ENCODE results near the gene FMNL1. TPM values are rescaled to one million over a fixed set of nuclear protein-coding genes. Genes with fewer than 3 reads are reported as not detected.

Gene FMNL1
- polyA plus RNA-seq, 3 donors = 23.8 to 826 (median 24.8) TPM

DNA sequence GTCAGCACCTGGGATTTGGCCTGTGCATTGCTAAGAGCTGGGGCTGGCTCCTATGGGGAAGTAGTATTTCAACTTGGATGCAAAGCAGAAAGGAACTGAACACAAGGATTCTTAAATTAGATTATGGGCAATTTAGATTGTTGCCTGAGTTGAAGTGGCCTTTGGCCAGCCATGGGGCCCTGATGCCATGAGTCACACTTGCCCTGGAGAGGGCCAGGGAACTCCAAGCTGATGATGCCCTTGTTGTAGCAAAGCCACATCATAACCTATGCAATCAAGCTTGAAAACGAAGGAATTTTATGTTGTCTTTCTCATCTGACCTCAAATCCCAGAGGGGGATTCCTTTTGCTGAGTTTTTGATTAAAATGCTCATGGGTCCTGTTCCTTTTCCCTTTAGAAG lies 44.1 kb downstream of the FMNL1 start:
- H3K36me3 Mint-ChIP-seq = peaks cover 74 to 80% of the 10 kb centered on the region in 2 donors
- H4K20me1 ChIP-seq (ENCODE audit: insufficient read depth, low read length) = peaks cover 84% of the 10 kb centered on the region
- intact Hi-C loops (cut with micrococcal nuclease) = no loop called here

DNA sequence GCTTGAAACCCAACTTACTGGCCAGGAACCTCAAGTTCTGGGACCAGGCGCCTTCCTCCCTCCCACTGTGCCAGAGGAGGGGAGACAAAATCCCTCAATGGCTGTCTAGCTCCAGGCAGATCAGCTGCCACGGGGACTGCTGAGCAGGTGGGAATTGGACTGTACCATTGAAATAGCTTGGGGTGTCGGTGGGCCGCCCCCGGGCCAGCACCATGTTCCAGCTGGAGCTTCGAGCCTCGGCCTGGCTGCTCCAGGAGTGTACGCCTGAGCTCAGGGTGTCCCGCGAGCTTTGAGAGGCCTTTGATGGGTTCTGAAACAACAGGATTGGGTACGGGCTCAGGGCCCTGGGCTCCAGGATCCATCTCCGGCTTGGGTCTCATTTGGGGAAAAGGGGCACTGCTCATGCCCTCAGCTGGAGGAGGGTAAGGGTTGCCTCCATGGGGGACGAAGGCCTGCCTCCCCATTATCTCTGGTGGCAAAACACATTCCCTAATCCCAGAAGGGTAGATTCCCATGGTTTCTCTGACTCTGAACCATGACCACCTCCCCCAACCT lies 44.8 kb downstream of the FMNL1 start:
- Mint-ChIP-seq H3K4me1 (peaks cover 10% of the 10 kb centered on the region), H3K9me3 (no peaks in the 10 kb centered on the region), H3K36me3 (peaks cover 78 to 86% of the 10 kb centered on the region in 2 donors), H3K27me3 (ENCODE audit: low read depth in 3 of 3) (peaks cover 0 to 1% (median 1%) of the 10 kb centered on the region in 3 donors), H3K27ac (no peak overlapping the region), H3K4me3 (no peak overlapping the region)
- Histone ChIP-seq H3K4me2 (replicated peaks; ENCODE audit: extremely low read depth, low read length, poor library complexity, severe bottlenecking) (no peak overlapping the region), H3K36me3 (replicated peaks in 1 of 2; ENCODE audit: control insufficient read depth in 1 of 2, insufficient read depth in 2 of 2, low read length in 2 of 2) (peaks cover 78 to 88% of the 10 kb centered on the region in 2 donors), H2AFZ (ENCODE audit: insufficient read depth, low read depth, low read length, poor library complexity, severe bottlenecking) (no peak overlapping the region), H3K9ac (ENCODE audit: insufficient read depth, low read length, poor library complexity, severe bottlenecking) (no peak overlapping the region), H3K27ac (ENCODE audit: low read depth in 1 of 2, low read length in 2 of 2) (no peak overlapping the region), H3K4me1 (ENCODE audit: control insufficient read depth in 1 of 2, insufficient read depth in 2 of 2, low read length in 2 of 2) (peaks cover 6 to 14% of the 10 kb centered on the region in 2 donors), H3K4me3 (replicated peaks in 1 of 3; ENCODE audit: low read depth in 2 of 3, low read length in 3 of 3) (no peak overlapping the region), H3K79me2 (ENCODE audit: insufficient read depth, low read length) (no peaks in the 10 kb centered on the region), H3K27me3 (ENCODE audit: control insufficient read depth in 2 of 2, insufficient read depth in 2 of 2, low read length in 2 of 2) (peaks cover 0 to 1% of the 10 kb centered on the region in 2 donors), H3K9me3 (replicated peaks in 1 of 2; ENCODE audit: control insufficient read depth in 1 of 2, insufficient read depth in 1 of 2, low read length in 2 of 2) (no peaks in the 10 kb centered on the region), H4K20me1 (ENCODE audit: insufficient read depth, low read length) (peaks cover 82% of the 10 kb centered on the region)
- intact Hi-C loops (cut with micrococcal nuclease) = no loop called here
- DNase-seq = no peak
- TF ChIP-seq, protein P1, sequence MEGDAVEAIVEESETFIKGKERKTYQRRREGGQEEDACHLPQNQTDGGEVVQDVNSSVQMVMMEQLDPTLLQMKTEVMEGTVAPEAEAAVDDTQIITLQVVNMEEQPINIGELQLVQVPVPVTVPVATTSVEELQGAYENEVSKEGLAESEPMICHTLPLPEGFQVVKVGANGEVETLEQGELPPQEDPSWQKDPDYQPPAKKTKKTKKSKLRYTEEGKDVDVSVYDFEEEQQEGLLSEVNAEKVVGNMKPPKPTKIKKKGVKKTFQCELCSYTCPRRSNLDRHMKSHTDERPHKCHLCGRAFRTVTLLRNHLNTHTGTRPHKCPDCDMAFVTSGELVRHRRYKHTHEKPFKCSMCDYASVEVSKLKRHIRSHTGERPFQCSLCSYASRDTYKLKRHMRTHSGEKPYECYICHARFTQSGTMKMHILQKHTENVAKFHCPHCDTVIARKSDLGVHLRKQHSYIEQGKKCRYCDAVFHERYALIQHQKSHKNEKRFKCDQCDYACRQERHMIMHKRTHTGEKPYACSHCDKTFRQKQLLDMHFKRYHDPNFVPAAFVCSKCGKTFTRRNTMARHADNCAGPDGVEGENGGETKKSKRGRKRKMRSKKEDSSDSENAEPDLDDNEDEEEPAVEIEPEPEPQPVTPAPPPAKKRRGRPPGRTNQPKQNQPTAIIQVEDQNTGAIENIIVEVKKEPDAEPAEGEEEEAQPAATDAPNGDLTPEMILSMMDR (IDR thresholded peaks at IDR 0.05) = no peak
- WGBS (ENCODE audit: insufficient coverage) = 92% methylated on average over 7 of the region's 13 CpGs

More for the DNA sequence above, 44.1 kb downstream of the FMNL1 start:
- Histone ChIP-seq H3K27ac (ENCODE audit: low read depth in 1 of 2, low read length in 2 of 2) (no peak overlapping the region), H3K9ac (ENCODE audit: insufficient read depth, low read length, poor library complexity, severe bottlenecking) (no peak overlapping the region), H3K36me3 (replicated peaks in 1 of 2; ENCODE audit: control insufficient read depth in 1 of 2, insufficient read depth in 2 of 2, low read length in 2 of 2) (peaks cover 75 to 82% of the 10 kb centered on the region in 2 donors), H3K4me2 (replicated peaks; ENCODE audit: extremely low read depth, low read length, poor library complexity, severe bottlenecking) (no peak overlapping the region), H3K27me3 (ENCODE audit: control insufficient read depth in 2 of 2, insufficient read depth in 2 of 2, low read length in 2 of 2) (peaks cover 0 to 5% of the 10 kb centered on the region in 2 donors), H3K4me3 (replicated peaks in 1 of 3; ENCODE audit: low read depth in 2 of 3, low read length in 3 of 3) (no peak overlapping the region), H3K9me3 (replicated peaks in 1 of 2; ENCODE audit: control insufficient read depth in 1 of 2, insufficient read depth in 1 of 2, low read length in 2 of 2) (no peaks in the 10 kb centered on the region), H2AFZ (ENCODE audit: insufficient read depth, low read depth, low read length, poor library complexity, severe bottlenecking) (no peak overlapping the region), H3K4me1 (ENCODE audit: control insufficient read depth in 1 of 2, insufficient read depth in 2 of 2, low read length in 2 of 2) (peaks cover 6 to 18% of the 10 kb centered on the region in 2 donors), H3K79me2 (ENCODE audit: insufficient read depth, low read length) (no peaks in the 10 kb centered on the region)
- Mint-ChIP-seq H3K9me3 (peaks cover 0 to 2% (median 0%) of the 10 kb centered on the region in 7 donors), H3K4me1 (peaks cover 14% of the 10 kb centered on the region), H3K27me3 (ENCODE audit: low read depth in 3 of 3) (peaks cover 2 to 7% (median 3%) of the 10 kb centered on the region in 3 donors), H3K27ac (peak overlapping the region in 1 of 7 donors; percentile 30), H3K4me3 (no peak overlapping the region)
- WGBS (ENCODE audit: insufficient coverage) = no CpG with 5 or more reads among the region's 1 CpG
- TF ChIP-seq, protein P1 (IDR thresholded peaks at IDR 0.05) = no peak
- DNase-seq = peak in 1 of 3 donors; percentile 46

All from CD14-positive monocyte (primary cell).